ENCODE results near the gene GLB1L. TPM values are rescaled to one million over a fixed set of nuclear protein-coding genes. Genes with fewer than 3 reads are reported as not detected.

GLB1L gene
- total and polyA plus RNA-seq, 2 experiments from 2014 or later, result 3.4 to 13.5 TPM

GRCh38 chr2:219207884-219208740 is 37.1 kb downstream of the GLB1L start:
- Histone ChIP-seq H3F3A (ENCODE audit: insufficient read depth) (peaks cover 17% of the 10 kb centered on the region), H3K36me3 (ENCODE audit: low read depth) (no peaks in the 10 kb centered on the region), H3K9me3 (ENCODE audit: low read depth) (no peaks in the 10 kb centered on the region), H3K4me1 (ENCODE audit: insufficient read depth) (peaks cover 11% of the 10 kb centered on the region; the same call in 1 of the 2 replicates), H3K4me2 (ENCODE audit: unreplicated experiment) (peak overlapping the region; percentile 93), H2AFZ (no peak overlapping the region), H3K4me3 (peak overlapping the region; percentile 78), H3K9ac (peak overlapping the region; percentile 77), H3K27ac (peak overlapping the region; percentile 69), H4K20me1 (ENCODE audit: insufficient read depth) (no peaks in the 10 kb centered on the region), H3K79me2 (ENCODE audit: insufficient read depth) (0 out of 2 replicates have a peak, but pooled peaks cover 3% of the 10 kb centered on the region), H3K27me3 (replicated peaks; ENCODE audit: insufficient read depth) (no peaks in the 10 kb centered on the region), H3K9me2 (ENCODE audit: insufficient read depth) (no peaks in the 10 kb centered on the region)
- WGBS, 2 experiments (ENCODE audit: low coverage in 1 of 2, low lambda C conversion rate in 2 of 2, missing lambda C conversion rate in 2 of 2), result 88 to 90% methylated on average over 17 of the region's 17 CpGs
- in situ Hi-C loops (cut with MboI), result no loop called here
- TF ChIP-seq EZH2phosphoT487 (IDR thresholded peaks at IDR 0.05; ENCODE audit: insufficient read depth, low read depth), result no peak
- DNase-seq, result peak; percentile 30

GRCh38 chr2:219207134-219207883 is 37.9 kb downstream of the GLB1L start:
- Histone ChIP-seq H3K27ac (peak overlapping the region; percentile 69), H2AFZ (peak overlapping the region; percentile 88)
- in situ Hi-C loops (cut with MboI), result no loop called here

GRCh38 chr2:219206328-219207133 is 38.7 kb downstream of the GLB1L start, which contains the start of gene ZFAND2B:
Gene ZFAND2B, plus strand, starts transcription at chr2:219206782. Its CDS starts 206 bp downstream, at chr2:219206988.
- DNase-seq, result peak; percentile 98
- in situ Hi-C loops (cut with MboI), result no loop called here
- 0 out of 2 replicates have a peak, but pooled peaks cover 3% of the 10 kb centered on the region for H3K79me2 ChIP-seq (ENCODE audit: insufficient read depth)
- WGBS, 2 experiments (ENCODE audit: low coverage in 1 of 2, low lambda C conversion rate in 2 of 2, missing lambda C conversion rate in 2 of 2), result 1% methylated on average over 46 to 54 of the region's 76 CpGs
- H3K4me3 ChIP-seq, result peak within 1 kb of the TSS; percentile 78
- peak within 1 kb of the TSS; percentile 77 for H3K9ac ChIP-seq
- H3K9me2 ChIP-seq (ENCODE audit: insufficient read depth), result no peaks in the 10 kb centered on the region
- H3K9me3 ChIP-seq (ENCODE audit: low read depth), result no peaks in the 10 kb centered on the region
- peak within 1 kb of the TSS; percentile 93 for H3K4me2 ChIP-seq (ENCODE audit: unreplicated experiment)
- H4K20me1 ChIP-seq (ENCODE audit: insufficient read depth), result no peaks in the 10 kb centered on the region
- H3K27ac ChIP-seq, result peak within 1 kb of the TSS; percentile 69
- peaks cover 11% of the 10 kb centered on the region; the same call in 1 of the 2 replicates for H3K4me1 ChIP-seq (ENCODE audit: insufficient read depth)
- no peak for TF ChIP-seq EZH2phosphoT487 (IDR thresholded peaks at IDR 0.05; ENCODE audit: insufficient read depth, low read depth)
- TF ChIP-seq EZH2 (IDR thresholded peaks at IDR 0.05; ENCODE audit: insufficient read depth, poor library complexity, severe bottlenecking), result no peak
- H2AFZ ChIP-seq, result peak within 1 kb of the TSS; percentile 88
- no peaks in the 10 kb centered on the region for H3K36me3 ChIP-seq (ENCODE audit: low read depth)
- no peaks in the 10 kb centered on the region for H3K27me3 ChIP-seq (replicated peaks; ENCODE audit: insufficient read depth)
- peaks cover 17% of the 10 kb centered on the region for H3F3A ChIP-seq (ENCODE audit: insufficient read depth)

More at GRCh38 chr2:219207134-219207883, 37.9 kb downstream of the GLB1L start:
- H3K4me1 ChIP-seq (ENCODE audit: insufficient read depth), result peaks cover 11% of the 10 kb centered on the region; the same call in 1 of the 2 replicates
- H3F3A ChIP-seq (ENCODE audit: insufficient read depth), result peaks cover 17% of the 10 kb centered on the region
- no peak for TF ChIP-seq EZH2 (IDR thresholded peaks at IDR 0.05; ENCODE audit: insufficient read depth, poor library complexity, severe bottlenecking)
- TF ChIP-seq EZH2phosphoT487 (IDR thresholded peaks at IDR 0.05; ENCODE audit: insufficient read depth, low read depth), result no peak
- no peak for DNase-seq
- H3K9ac ChIP-seq, result peak overlapping the region; percentile 77
- no peaks in the 10 kb centered on the region for H3K9me2 ChIP-seq (ENCODE audit: insufficient read depth)
- 8 to 11% methylated on average over 18 to 22 of the region's 22 CpGs for WGBS, 2 experiments (ENCODE audit: low coverage in 1 of 2, low lambda C conversion rate in 2 of 2, missing lambda C conversion rate in 2 of 2)
- H3K36me3 ChIP-seq (ENCODE audit: low read depth), result no peaks in the 10 kb centered on the region
- 0 out of 2 replicates have a peak, but pooled peaks cover 3% of the 10 kb centered on the region for H3K79me2 ChIP-seq (ENCODE audit: insufficient read depth)
- no peaks in the 10 kb centered on the region for H4K20me1 ChIP-seq (ENCODE audit: insufficient read depth)
- H3K4me2 ChIP-seq (ENCODE audit: unreplicated experiment), result peak overlapping the region; percentile 93
- H3K27me3 ChIP-seq (replicated peaks; ENCODE audit: insufficient read depth), result no peaks in the 10 kb centered on the region
- H3K9me3 ChIP-seq (ENCODE audit: low read depth), result no peaks in the 10 kb centered on the region
- peak overlapping the region; percentile 78 for H3K4me3 ChIP-seq
